Activated CD8-positive, alpha-beta memory T cell treated with anti-CD3 and anti-CD28 coated beads for 24 hours (primary cell): ENCODE data around the gene FANCC.

Experiments
- DNase-seq: peaks from one replicate; pipeline ENCODE4 v3.0.0-alpha.2; 2020

The FANCC gene

DNA sequence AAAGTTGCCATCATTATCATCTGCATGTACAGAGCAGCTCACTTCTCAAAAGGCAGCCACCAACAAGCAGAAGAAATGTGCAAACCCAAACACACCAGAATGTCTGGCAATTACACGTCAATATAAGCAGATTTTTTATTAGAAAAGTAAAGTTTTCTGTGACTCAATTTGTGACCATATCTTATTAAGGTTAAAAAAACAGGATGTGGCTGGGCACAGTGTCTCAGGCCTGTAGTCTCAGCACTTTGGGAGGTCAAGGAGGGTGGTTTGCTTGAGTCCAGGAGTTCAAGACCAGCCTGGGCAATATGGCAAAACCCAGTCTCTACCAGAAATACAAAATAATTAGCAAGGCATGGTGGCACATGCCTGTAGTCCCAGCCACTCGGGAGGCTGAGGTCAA is 176.7 kb downstream of the FANCC start:
- no peak for DNase-seq

DNA sequence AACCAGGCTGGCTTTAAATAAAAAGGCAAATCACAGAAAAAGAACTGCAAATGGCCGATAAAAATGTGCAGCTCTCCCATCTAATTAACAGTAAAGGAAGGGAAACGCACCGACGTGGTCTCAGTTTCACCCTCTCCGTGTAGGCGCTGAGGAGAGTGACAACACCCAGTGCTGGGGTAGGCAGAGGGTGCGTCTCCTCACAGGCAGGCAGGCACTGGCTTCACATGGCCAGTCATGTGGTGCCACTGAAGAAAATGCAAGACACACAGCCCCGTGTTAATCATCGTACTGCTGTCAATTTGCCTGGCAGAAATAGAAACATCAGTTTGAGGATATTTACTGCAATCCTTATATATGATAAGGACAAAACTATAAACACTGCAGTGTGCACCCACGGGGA is 178.4 kb downstream of the FANCC start:
- no peak for DNase-seq

DNA sequence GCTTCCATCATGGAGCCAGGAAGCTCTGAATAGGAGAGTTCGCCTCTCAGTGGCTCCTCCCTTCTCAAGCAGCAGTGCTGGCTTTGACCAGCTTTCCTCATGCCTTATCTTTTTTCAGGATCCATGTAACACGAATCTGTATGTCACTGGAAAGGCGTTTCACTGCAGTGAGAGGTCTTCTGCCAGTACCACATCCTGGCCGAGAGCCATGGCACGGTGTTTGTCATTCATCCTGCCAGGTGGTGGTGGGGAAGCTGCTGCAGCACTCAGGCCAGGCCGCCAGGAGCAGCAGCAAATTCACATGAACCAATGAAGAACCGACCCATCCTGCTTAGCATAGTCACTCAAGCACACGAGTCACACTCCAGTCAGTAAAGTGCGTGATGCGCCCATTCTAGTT is 179.0 kb downstream of the FANCC start:
- no peak for DNase-seq

DNA sequence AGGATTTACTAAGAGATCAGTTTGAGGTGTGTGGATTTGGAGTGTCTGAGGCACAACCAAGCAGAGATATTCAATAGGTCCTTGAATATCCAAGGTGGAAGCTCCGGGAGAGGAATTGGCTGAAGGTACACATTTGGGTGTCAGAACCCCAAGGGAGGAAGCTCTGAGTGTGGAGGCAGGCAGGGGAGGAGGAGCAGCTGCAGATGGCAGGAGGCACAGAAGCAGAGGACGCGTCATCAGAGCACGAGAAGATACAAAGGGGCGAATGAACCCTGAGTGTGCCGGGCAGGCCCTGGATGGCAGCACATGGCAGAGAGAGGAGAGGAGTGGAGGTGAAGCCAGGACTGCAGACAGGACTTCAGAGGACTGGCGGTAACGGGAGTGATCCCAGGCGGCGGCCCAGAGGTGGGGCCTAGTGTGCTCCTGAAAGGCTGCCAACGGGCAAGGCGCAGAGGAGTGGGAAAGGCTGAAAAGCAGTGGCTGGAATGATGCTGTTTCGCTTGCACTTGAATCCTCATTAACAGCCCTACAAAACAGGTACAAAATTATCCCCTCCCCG is 179.8 kb downstream of the FANCC start:
- no peak for DNase-seq

DNA sequence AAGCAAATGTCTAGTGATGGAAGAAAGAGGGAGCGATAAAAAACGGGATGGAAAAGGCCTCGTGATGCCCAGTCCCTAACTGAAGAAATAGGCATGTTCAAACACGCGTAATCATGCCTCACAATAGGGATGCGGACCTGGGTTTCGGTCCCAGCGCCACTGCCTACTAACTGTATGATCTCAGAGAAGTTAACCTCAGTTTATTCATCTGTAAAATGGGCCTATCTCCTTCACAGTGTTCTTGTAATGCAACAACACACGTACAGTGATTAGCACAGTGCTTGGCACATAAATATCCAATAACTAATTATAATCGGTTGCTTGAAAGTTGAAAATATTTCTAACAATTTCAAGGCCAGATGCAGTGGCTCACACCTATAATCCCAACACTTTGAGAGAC is 181.8 kb downstream of the FANCC start:
- DNase-seq, result no peak

DNA sequence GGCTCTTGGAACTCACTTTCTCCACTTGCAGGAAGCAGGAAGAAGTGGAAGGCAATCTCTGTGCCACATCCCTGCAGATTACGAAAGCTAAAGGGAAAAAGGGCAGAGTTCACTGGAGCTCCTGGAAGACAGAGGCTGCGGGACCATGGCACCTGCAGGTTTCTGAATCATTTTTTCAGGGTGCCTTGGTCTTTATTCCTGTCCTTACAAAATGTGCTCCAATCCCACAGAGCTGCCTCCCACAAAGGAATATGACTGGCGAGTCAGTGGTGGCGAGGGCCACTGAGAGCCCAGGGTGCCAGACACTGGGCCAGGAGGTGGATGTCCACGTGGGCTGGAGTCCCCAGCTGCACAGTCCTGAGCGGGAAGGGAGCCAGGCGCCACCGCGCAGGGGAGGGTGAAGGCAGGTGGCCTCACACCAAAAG is 183.0 kb downstream of the FANCC start:
- DNase-seq, result no peak

DNA sequence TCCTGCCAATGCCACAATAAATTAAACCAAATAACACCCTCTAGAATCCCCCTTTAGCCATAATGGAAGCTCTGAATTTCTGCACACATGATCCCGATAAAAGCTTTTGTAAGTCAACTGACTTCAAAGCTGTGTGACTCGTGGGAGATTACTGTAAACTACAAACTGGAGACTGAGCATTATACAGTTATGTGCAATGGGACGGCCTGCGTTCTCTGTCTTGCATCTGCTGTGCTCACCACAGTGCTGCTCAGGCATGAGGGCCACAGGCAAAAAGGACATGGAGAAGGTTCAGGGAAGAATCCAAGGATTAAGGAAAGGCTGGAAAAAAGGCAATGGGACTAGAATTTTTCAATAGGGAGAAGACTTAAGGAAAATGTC is 184.2 kb downstream of the FANCC start:
- no peak for DNase-seq

DNA sequence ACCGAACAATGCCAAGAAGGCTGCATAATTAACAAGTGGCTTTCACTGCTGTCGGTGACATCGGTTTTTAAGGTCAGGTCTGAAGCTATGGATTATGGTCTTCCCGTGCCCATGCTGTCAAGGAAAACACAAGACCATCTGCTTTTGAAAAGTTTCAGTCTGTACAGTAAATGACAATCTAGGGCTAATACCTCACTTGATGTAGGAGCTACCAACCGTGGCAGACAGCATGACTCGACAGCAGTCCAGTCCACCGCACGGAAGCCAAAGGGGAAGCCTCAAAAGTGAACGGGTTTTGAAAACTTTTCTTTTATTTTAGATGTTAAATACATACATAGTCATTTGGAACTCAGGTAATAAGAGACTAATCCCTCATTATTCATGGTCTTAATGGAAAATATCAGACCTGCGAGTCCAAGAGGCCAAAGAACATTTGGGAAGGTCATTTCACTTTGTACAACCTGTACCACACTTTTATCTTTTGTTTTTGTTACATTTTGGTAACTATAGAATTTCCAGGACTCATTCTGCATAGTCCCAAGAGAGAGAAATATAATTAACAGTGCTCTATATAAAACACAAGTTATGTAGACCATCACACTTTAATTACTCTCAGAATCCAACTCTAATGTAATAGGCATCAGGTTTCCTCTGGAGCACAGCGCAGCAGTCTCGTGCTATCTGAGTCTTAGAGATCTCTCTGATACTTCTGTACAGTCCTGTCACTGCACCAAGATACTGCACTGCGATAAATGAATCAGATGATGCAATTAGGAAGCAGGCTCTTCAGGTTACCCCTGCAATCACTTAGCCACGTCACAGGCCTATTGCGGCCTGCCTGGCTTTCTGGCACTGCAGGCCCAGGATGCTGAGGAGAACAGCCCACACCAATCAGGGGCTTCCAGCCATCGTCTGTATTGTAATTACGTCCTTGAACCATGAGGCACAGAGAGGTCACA is 184.9 kb downstream of the FANCC start:
- no peak for DNase-seq

DNA sequence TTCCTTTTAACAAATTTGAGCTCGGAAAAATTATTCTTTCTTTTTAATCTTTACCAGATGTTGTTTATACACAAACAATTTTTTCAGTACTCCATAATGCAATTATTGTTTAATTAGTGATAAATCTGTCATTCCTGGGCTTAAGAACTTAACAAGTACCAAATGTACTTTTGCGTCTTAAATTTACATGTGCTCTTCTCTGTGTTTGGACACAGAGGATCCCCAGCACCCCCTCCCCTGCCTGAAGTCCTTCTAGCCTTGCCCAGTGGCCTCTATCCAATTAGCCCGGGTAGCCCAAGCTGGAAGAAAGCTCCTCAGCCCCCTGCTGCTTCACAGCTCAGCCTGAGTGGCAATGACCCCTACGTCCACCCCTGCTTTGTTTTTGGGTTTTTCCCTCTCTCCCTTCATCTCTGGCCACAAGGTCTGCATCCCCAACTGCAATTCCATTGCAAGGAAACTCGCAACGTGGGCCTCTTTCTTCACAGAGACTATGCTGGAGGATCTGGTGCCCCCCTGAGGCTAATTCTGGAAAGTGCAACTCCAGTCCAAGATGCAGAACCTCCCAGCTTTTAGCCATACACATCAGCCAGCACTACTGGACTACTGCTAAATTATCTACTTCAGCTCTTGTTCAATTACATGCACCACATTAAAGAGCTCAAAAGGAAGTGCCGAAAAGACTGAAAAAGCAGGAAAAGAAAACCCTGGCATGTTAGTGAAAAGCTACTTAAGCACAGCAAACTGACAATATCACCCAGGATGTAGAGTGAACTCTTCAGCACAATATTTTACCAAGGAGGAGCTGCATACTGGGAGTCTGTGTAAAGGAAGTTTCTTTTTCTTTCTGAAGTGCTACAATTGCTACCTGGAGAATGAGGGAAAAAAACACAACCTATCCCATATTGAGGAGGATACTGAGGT is 186.2 kb downstream of the FANCC start:
- peak; percentile 71 for DNase-seq

DNA sequence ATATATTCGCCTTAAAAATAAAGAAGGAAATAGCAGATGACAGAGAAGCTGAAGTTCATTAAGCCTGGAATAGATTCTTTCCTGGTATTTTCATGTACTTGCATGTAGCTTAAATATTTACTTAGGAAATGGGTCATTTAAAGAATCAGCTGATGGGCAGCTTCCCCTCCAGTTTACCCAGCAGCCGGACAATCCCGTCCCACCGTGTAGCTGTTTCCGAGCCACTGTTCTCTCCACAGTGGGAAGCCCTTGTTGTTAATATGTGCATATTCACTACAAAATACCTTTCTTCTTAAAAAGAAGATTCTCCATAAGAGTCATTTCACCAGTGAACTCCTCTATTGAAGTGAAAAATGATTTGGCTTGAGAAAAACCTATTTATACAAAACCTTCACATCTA is 187.0 kb downstream of the FANCC start:
- DNase-seq, result no peak

DNA sequence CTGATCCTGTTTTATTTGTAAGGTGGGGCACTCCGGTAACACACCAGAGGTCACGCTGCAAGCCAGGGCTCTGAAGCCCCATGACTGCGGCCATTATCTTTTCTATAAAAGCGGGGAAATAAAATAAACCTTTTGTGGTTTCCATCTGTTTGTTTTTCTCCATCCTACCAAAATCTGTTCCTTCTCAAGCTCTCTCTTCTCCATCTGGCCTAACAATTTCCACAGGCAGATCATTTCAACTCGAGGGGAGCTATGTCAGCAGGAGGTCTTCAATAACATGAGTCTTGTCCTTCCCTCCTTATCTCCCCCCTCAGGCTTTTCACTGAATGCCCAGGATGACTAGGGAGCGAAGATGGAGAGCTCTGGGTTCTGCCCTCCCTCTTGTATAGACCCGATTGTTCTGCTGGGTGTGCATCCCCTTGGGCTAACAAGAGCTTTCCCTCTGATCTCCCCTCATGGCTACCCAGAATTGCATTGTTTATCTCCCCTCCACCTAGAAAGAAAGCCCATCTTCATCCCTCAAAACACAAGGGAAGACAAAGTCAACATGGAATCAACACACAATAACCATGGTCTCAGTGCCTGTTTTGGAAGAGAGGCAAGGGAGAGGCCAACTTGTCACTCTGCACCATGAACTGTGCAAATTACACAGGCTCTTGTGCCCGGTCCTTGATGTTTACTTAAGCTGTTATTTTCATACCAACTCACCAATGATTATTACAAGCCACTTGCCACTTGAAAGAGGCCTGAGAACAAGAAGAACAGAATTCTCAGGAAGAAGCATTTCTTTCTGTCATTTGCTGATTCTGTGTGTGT is 187.8 kb downstream of the FANCC start:
- DNase-seq, result no peak

DNA sequence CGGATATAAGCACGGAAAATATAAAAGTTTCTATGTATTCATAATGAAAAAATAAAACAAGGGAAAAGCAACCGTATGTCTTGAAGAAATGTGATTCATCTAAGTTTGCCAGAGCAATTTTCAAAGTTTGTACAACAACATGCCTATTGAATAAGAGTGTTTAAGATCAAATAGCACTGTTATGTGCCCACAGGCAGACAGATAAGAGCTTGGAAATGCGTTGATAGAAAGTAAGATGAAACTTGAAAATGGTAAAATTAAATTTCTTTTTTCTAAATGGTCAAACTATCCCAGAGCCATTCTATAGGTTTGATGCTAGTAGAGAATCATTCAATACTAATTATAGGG is 189.4 kb downstream of the FANCC start:
- no peak for DNase-seq

DNA sequence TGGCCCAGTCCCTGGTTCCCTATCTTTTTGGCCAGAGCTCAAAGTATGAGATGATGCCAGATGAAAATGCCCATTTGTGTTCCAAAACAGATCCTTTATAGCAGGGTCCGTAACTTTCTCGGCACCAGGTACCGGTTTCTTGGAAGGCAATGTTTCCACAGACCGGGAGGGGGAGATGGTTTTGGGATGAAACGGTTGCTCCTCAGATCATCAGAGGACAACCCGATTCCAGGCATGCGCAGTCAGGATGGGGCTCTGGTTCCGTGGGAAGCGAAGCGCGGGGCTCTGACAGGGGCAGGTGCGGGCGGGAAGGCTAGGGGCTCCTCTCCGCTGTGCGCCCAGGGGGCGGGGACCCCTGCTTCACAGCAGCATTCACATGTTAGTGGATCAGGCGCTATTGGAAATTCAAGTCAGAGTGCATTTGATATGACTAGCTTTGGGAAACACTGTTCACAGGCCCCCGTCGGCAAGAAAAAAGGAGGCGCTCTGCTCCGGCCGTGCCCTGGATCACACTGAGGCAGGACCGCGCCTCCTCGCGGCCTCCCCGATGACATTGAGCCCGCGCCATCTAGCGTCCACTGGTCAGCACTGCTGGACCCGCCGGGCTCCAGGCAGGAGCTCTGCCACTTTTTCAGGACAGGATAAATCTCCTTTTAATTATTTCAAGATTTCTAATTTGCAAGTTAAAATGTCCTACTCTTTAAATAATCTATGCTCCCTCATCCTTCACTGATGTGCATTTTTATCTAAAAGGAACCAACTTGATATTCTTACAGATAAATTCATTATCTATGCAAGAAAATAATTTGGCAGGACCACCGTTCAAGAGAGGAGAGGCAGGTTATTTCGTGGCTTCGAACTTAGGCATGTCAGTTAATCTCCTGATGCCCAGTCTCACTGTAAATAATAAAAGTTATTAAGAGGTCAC is 190.0 kb downstream of the FANCC start:
- peak; percentile 87 for DNase-seq

DNA sequence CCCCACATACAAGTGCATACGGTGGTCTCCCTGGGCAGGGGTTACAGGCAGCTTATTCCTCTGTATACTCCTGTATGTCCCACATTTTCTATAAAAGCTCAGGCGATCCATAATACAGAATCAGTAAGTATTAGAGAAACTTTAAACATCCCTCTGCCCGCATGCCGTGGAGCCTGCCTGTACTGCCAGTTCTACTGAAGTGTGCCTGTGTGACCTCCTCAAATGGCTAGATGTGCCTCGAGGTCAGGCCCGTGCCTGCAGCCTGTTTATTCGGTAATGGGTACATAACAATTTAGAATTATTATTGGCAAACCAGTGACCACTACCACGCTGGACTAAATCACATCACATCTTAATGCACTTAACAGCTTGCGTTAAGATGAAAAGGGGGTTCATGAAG is 190.8 kb downstream of the FANCC start:
- no peak for DNase-seq

DNA sequence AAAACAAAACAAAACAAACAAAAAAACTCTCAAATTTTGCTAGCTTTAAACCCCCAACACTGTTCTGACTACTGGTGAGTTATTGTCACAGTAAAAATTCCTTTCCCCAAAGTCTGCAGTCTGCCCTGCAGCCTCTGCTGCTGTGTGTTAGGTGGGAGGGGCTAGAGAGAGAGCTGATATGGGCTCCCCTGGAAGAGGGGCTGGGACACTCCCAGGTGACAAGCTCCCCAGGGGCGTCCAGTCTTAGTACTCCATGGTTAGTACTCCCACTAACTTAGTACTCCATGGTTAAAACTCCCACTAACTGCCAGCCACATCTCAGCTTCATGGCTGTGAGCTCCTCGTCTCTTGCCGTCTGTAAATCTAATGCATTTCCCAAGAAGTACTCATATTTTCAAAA is 191.9 kb downstream of the FANCC start:
- DNase-seq, result no peak

DNA sequence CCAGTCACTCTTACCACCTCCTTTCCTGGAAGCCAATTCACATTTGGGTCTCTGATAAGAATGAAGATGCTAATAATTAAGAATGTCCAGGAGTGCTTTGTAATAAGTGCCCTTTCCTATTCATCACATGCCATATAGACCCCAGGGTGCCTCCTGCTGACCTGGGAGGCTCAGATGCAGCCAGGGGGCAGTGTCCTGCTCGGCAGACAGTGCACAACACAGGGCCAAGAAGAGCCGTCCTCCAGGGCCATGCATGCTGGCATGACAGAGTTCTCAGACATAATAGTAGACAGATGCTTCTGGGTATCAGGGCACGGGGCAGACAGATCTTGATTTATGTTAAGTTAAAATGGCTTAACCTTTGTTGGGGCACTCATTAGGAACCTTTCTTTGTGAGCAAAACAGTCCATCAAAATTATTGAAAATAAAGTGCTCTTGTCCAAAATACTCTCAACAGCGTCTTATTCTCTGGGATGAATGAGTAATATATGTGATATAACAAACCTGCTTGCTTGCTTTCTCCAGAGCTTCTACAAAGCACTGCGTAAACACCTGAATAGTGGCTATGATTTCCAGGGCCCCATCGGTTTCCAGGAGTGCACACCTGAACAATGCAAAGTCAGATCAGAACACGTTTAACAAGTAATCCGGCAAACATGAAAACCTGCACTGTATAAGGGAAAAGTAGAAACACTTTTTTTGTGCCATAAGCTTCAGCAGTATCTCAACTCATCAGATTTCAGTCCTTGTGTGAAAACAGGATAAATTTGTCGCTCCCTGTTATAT is 192.7 kb downstream of the FANCC start:
- no peak for DNase-seq

DNA sequence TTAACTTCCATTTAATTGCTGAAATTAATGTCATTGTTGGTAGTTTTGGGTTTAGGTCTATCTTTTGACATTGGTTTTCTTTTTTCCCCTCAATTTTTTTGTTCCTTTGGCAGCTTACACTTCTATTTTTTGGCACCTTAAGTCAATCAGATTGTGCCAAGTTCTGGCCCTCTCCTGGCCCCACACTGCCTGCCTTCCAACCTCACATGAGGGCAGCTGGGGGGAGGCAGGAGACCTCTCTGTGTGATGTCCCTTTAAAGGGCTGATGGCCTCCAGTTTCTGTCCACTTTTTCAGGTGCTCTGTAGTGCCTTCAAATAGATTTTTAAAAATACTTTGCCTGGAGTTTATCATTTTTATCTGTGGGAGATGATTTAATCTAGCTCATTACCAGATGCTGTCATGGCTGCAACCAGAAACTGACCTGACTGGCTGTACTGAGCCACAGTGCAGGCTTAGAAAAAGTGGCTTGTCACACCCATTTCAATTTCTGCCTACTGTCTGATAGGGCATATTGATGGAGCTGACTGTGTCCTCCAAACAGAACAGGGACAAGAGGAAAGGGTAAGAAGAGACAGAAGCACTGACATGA is 196.6 kb downstream of the FANCC start:
- no peak for DNase-seq

DNA sequence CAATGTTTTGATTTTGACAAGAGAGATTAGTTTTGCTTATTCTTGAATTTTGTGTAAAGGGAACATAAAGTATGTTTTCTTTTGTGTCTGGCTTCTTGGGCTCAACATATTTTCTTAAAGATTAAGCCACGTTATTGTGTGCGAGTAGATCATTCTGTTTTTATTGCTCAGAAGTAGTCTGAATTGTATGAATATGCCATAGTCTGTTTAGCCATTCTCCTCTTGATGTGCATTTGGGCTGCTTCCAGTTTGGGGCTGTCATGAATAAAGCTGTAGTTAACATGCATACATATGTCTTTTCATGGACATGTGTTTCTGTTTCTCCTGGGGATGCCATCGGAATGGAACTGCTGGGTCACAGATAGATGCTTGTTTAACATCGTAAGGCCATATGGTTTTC is 198.9 kb downstream of the FANCC start:
- DNase-seq, result no peak

DNA sequence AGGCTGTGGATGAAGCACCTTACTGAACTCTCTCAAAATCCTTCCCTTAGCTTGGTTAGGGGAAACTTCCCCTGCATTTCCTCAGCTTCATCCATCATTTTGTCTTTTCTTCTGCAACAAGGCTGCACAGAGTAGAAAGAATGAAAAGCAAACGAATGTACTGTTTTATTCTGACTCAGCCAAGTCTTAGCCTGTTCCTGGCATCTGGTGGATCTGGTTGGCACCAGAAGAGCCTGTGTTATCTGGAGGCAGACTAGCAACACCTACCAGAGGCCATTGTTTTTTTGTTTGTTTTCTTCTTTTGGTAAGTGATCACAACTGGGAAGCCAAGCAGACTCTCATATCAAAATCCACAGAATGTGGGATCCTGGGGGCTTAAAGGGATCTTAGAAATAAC is 200.7 kb downstream of the FANCC start:
- DNase-seq, result no peak
